Epithelial cell of proximal tubule (primary cell): Measurements from ENCODE around the gene MRPL53. TPM values are rescaled to one million over a fixed set of nuclear protein-coding genes. Genes with fewer than 3 reads are reported as not detected.
A peak's percentile ranks its signal among the peaks of the same experiment; 100 is the strongest.

Experiments
- DNase-seq: peaks from one replicate; pipeline ENCODE4 v3.0.0-alpha.2; 2011; ENCODE audit warnings: low read depth
- H3K4me3 ChIP-seq: 2 replicates; pipeline ENCODE4 v1.5.1; 2011; ENCODE audit warnings: low read depth, mild to moderate bottlenecking, low read length
- total RNA-seq: library from RNA; depleted of rRNA; stranded (reverse); fragments of >200 nt; gene quantifications from 2 replicates; pipeline ENCODE4 v1.2.3, GENCODE V29; 2015
- TF ChIP-seq, protein P1 (sequence below): conservative IDR thresholded peaks from 2 replicates; pipeline ENCODE4 v1.5.1; 2012; ENCODE audit warnings: low read depth, mild to moderate bottlenecking, low read length

Gene MRPL53
- total RNA-seq, 1 donor from 2014 or later = 34.2 TPM

DNA sequence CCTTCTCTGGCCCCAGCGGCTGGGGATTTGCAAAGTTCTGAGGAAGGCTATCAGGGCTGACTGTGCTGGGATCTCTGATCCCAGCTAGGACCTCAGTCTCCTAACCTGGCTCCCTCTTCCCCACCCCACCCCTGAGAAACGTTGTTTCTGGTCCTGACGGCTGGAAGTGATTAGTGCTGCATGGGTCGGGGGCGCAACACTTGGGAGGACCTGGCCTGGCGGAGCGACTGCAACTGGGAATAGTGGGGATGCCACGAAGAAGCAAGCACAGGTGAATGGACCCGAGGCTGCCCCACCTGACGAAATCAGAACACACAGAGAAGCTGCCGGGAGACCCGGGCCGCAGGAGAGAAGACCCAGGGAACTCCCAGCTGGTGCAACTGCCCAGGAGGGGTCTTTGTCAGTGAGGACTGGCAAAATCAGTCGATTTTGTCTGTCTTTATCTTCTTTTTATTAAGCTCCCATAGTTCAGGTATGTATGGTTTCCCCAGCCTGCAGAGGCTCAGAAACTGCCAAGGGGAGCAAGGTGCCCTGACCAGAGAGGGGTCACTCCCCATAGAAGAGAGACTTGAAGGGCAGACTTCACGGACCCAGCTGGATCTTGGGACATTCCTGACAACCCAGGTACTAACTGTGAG, 27.6 kb upstream of the MRPL53 start:
- TF ChIP-seq, protein P1, sequence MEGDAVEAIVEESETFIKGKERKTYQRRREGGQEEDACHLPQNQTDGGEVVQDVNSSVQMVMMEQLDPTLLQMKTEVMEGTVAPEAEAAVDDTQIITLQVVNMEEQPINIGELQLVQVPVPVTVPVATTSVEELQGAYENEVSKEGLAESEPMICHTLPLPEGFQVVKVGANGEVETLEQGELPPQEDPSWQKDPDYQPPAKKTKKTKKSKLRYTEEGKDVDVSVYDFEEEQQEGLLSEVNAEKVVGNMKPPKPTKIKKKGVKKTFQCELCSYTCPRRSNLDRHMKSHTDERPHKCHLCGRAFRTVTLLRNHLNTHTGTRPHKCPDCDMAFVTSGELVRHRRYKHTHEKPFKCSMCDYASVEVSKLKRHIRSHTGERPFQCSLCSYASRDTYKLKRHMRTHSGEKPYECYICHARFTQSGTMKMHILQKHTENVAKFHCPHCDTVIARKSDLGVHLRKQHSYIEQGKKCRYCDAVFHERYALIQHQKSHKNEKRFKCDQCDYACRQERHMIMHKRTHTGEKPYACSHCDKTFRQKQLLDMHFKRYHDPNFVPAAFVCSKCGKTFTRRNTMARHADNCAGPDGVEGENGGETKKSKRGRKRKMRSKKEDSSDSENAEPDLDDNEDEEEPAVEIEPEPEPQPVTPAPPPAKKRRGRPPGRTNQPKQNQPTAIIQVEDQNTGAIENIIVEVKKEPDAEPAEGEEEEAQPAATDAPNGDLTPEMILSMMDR = no peak
- peak overlapping the region; percentile 47 for H3K4me3 ChIP-seq
- DNase-seq = no peak

DNA sequence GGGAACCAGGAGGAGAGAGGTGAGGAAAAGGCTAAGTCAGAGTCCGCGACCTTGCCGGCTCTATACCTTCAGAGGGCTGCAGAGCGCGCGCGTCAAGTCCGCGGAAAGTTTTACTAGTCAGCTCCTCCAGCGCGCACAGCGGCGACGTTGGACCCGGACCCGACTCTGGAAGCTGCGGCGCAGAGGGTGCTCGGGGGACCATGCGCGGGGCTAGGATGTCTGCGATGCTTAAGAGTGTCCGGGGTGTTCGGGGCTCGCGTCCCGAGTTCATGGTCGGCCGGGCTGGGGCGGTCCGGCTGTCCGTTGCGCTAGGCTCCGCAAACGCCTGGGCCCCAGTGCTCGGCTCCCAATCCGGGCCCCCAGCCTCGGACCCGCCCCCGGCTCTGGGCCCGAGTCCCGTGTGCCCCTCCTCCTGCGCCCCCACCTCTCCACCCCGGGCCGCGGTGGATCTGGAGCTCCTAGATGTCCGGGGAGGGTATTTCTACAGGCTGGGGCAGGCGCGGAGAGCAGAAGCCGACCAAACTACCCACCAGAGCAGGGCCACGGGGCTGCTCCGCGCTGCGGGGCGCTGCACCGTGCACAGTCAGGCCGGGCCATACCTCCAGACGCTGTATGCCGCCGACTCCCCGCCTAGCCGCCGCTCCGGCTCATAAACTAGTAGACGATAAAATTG, 26.9 kb upstream of the MRPL53 start, which contains the start of gene LBX2:
Gene LBX2 (minus strand): TSS at position 337 of the 673 bp plus-strand sequence. CDS start 66 bp downstream, at position 271.
- no peak for DNase-seq
- peak within 1 kb of the TSS; percentile 47 for H3K4me3 ChIP-seq
- TF ChIP-seq, protein P1 = no peak

DNA sequence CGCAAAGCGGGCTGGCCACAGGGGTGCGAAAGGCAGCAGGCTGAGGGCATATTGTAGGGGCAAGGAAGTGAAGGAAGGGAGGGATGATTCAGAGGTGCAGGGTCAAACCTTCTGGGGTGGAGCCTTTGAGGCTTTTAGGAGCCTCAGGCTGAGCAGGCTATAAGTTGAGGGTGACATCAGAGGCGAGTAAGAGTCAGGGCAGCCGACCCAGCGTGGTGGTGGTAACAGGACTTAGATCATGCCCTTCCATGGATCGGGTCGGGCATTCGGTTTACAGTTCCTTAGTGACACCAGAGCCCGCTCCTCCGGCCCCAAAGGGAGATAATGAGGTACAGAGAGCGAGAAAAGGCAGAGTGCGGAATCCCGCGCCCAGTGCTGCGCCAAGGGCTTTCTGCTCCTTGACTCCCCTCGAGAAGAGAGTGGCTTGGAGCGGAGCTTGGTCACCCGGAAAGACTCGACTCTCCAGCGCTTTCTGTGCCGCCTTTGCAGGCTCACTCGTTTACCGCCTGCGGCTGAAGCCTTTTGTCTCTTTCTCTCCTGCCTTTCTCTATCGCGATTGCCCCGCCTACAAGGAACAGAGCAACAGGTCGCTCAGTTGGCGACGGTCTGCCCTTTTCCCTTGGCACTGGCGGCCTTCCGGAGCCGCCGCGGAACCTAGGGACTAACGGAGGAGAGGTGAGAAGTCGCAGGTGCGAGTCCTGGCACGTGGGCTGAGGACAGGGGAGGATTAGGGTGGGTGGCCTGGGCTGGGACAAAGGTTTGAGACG, 26.2 kb upstream of the MRPL53 start:
- TF ChIP-seq, protein P1 = no peak
- DNase-seq = no peak
- H3K4me3 ChIP-seq = peak overlapping the region; percentile 47

DNA sequence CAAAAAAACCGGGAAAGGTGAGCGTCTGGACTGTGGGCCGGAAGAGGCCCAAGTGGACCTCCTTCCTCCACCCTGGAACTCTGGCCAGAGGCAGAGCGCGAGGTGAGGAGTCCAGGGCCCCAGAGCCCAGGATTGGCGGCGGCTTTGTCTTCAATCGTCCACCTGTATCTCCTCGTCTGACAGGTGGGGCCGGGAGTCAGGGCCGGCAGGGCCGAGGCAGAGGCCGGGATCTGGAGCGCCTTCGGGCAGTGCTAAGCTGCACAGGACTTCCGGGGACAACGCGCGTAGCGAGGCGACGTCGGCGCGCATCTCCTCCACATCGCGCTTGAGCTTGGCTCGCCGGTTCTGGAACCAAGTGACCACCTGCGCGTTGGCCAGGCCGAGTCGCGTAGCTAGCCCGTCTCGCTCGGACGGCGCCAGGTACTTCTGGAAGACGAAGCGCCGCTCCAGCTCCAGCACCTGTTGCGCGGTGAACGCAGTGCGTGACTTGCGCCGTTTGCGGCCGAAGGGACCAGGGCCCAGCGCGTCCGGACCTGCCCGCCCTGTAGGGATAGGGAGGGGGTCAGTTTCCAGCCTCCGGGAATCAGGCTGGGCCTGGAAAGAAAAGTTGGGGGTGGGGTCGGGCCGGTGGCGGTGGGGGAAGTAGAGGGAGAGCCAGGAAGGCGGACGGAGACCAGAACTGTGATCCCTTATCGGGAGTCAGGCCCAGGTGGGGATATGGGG, 25.5 kb upstream of the MRPL53 start:
- no peak for DNase-seq
- peak overlapping the region; percentile 47 for H3K4me3 ChIP-seq
- TF ChIP-seq, protein P1 = no peak

DNA sequence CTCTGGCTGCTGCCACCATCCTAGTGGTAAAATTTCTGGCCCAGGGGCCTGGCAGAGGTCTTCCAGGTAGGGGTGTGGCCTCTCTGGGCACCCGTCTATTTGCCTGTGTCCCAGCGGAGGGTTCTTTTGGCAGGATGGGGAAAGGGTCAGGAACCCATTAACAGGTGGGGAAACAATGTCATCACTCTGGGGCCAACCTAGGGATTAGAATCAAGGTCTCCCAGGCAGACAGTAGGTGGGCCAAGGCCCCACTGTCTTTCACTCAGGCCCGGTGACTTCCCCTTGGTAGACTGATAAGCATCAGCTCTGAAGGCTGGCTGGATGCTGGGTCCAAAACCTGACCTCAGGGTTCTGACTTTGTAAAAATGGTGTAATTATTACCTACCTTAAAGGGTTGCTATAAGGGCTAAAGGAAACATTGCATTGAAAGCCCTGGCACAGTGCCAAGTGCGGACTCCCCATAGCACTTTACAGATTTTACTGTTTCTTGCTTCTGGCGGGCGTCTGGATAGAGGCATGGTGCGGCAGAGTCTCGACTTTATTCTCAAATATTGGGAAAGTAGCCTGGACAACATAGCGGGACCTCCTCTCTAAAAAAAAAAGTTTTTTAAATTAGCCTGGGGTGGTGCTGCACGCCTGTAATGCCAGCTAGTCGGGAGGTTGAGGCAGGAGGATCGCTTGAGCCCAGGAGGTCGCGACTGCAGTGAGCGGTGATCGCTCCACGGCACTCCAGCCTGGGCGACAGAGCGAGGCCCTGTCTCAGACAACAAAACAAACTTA, 24.7 kb upstream of the MRPL53 start:
- TF ChIP-seq, protein P1 = no peak
- no peak overlapping the region for H3K4me3 ChIP-seq
- DNase-seq = no peak

DNA sequence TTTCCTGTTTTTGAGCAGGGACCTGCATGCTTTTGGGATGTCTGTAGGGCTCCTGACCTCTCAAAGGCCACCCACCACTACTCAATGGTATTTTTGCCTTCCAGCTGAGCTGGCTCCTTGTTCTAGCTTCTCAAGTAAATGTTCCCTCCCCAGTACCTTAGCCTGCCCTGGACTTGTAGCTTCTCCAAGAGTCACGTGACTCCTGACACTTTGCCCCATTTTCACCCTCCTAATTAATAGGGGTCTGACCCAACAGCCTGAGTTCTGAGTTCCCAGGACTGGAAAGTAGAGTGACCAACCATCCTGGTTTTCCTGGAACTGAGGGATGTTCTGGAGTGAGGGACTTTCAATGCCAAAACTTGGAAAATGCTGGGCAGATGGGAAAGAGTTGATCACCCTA, 23.0 kb upstream of the MRPL53 start:
- no peak for DNase-seq
- TF ChIP-seq, protein P1 = no peak
- no peak overlapping the region for H3K4me3 ChIP-seq
